Measurements from ENCODE around the gene DLG1.

- TF ChIP-seq POLR2AphosphoS5 (IDR thresholded peaks at IDR 0.05; ENCODE audit: low read depth, low read length) (no peak), TAF1 (IDR thresholded peaks at IDR 0.05; ENCODE audit: borderline replicate concordance, insufficient read depth, low read length) (no peak), REST (IDR thresholded peaks at IDR 0.05; ENCODE audit: insufficient read depth in 1 of 2, low read depth in 2 of 2, low read length in 2 of 2) (no peak), FOXP2 (optimal IDR thresholded peaks at IDR 0.05; ENCODE audit: borderline replicate concordance, extremely low read depth, extremely low read length, insufficient read depth) (no peak)
These were observed 230.3 kb downstream of the DLG1 start for GRCh38 chr3:197068077-197068476.
